Measurements from ENCODE around the gene ST6GAL1. TPM values are rescaled to one million over a fixed set of nuclear protein-coding genes. Genes with fewer than 3 reads are reported as not detected.

ST6GAL1 gene
- total and polyA plus RNA-seq, 2 experiments from 2014 or later, result 17.6 to 65.1 TPM

DNA sequence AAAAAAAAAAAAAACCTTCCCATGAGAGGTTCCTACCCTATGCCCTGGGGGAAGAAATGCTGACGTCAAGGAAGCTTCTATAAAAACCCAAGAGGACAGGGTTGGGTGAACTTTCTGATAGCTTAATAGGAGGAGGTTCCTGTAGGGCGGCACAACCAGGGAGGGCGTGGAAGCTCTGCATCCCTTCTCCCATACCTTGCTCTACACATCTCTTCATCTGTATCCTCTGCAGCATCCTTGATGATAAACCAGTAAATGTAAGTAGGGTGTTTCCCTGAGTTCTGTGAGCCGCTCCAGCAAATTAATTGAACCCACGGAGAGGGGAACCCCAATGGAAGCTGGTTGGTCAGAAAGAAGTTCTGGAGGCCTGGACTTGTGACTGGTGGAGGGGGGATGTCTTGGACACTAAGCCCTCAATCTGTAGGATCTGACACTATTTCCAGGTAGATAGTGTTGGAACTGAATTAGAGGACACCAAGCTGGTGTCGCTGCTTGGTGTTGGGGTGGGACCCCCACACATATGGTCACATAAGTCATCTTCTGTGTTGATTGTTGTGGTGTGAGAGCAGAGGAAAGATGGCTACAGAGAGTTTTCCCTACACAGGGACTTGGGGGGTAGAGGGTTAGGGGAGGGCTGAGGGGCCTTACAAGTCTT, 91.5 kb downstream of the ST6GAL1 start (continued):
- TF ChIP-seq, protein P1, sequence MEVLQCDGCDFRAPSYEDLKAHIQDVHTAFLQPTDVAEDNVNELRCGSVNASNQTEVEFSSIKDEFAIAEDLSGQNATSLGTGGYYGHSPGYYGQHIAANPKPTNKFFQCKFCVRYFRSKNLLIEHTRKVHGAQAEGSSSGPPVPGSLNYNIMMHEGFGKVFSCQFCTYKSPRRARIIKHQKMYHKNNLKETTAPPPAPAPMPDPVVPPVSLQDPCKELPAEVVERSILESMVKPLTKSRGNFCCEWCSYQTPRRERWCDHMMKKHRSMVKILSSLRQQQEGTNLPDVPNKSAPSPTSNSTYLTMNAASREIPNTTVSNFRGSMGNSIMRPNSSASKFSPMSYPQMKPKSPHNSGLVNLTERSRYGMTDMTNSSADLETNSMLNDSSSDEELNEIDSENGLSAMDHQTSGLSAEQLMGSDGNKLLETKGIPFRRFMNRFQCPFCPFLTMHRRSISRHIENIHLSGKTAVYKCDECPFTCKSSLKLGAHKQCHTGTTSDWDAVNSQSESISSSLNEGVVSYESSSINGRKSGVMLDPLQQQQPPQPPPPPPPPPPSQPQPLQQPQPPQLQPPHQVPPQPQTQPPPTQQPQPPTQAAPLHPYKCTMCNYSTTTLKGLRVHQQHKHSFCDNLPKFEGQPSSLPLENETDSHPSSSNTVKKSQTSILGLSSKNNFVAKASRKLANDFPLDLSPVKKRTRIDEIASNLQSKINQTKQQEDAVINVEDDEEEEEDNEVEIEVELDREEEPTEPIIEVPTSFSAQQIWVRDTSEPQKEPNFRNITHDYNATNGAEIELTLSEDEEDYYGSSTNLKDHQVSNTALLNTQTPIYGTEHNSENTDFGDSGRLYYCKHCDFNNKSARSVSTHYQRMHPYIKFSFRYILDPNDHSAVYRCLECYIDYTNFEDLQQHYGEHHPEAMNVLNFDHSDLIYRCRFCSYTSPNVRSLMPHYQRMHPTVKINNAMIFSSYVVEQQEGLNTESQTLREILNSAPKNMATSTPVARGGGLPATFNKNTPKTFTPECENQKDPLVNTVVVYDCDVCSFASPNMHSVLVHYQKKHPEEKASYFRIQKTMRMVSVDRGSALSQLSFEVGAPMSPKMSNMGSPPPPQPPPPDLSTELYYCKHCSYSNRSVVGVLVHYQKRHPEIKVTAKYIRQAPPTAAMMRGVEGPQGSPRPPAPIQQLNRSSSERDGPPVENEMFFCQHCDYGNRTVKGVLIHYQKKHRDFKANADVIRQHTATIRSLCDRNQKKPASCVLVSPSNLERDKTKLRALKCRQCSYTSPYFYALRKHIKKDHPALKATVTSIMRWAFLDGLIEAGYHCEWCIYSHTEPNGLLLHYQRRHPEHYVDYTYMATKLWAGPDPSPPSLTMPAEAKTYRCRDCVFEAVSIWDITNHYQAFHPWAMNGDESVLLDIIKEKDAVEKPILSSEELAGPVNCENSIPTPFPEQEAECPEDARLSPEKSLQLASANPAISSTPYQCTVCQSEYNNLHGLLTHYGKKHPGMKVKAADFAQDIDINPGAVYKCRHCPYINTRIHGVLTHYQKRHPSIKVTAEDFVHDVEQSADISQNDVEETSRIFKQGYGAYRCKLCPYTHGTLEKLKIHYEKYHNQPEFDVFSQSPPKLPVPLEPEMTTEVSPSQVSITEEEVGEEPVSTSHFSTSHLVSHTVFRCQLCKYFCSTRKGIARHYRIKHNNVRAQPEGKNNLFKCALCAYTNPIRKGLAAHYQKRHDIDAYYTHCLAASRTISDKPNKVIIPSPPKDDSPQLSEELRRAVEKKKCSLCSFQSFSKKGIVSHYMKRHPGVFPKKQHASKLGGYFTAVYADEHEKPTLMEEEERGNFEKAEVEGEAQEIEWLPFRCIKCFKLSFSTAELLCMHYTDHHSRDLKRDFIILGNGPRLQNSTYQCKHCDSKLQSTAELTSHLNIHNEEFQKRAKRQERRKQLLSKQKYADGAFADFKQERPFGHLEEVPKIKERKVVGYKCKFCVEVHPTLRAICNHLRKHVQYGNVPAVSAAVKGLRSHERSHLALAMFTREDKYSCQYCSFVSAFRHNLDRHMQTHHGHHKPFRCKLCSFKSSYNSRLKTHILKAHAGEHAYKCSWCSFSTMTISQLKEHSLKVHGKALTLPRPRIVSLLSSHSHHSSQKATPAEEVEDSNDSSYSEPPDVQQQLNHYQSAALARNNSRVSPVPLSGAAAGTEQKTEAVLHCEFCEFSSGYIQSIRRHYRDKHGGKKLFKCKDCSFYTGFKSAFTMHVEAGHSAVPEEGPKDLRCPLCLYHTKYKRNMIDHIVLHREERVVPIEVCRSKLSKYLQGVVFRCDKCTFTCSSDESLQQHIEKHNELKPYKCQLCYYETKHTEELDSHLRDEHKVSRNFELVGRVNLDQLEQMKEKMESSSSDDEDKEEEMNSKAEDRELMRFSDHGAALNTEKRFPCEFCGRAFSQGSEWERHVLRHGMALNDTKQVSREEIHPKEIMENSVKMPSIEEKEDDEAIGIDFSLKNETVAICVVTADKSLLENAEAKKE (CRISPR knock-in tag; IDR thresholded peaks at IDR 0.05), result no peak
- no peak for TF ChIP-seq ZNF114 (CRISPR knock-in tag; IDR thresholded peaks at IDR 0.05)
- TF ChIP-seq EZH2 (IDR thresholded peaks at IDR 0.05; ENCODE audit: low read depth, unreplicated experiment), result no peak
- TF ChIP-seq CREB1 (CRISPR knock-in tag; IDR thresholded peaks at IDR 0.05; ENCODE audit: low read depth), result no peak
- TF ChIP-seq STAT1 (IDR thresholded peaks at IDR 0.05; ENCODE audit: unreplicated experiment), result no peak

GRCh38 chr3:187022403-187023029, 92.2 kb downstream of the ST6GAL1 start:
- Histone ChIP-seq H3K36me3 (ENCODE audit: insufficient read depth) (peaks cover 4% of the 10 kb centered on the region; the same call in 1 of the 2 replicates), H3F3A (replicated peaks; ENCODE audit: low read depth) (no peaks in the 10 kb centered on the region), H3K79me2 (replicated peaks; ENCODE audit: insufficient read depth) (peaks cover 11% of the 10 kb centered on the region), H3K9me2 (ENCODE audit: insufficient read depth) (no peaks in the 10 kb centered on the region), H4K20me1 (replicated peaks; ENCODE audit: insufficient read depth) (peaks cover 10% of the 10 kb centered on the region), H3K4me1 (ENCODE audit: insufficient read depth) (0 out of 2 replicates have a peak, but pooled peaks cover 3% of the 10 kb centered on the region), H3K27ac (ENCODE audit: low read depth) (no peak overlapping the region), H2AFZ (no peak overlapping the region), H3K27me3 (ENCODE audit: insufficient read depth) (no peaks in the 10 kb centered on the region), H3K4me2 (no peak overlapping the region), H3K4me3 (no peak overlapping the region)
- DNase-seq (ENCODE audit: low spot score) (no peak), ATAC-seq (no peak)
- H3K36me3 Mint-ChIP-seq (ENCODE audit: low read depth), result peaks cover 18% of the 10 kb centered on the region; the same call in 2 of the 3 replicates
- H3K4me3 Mint-ChIP-seq, result no peak overlapping the region
- no peaks in the 10 kb centered on the region for H3K9me3 Mint-ChIP-seq
- no peaks in the 10 kb centered on the region for H3K27me3 Mint-ChIP-seq (ENCODE audit: insufficient read depth, low read depth, poor library complexity)
- H3K27ac Mint-ChIP-seq, result no peak overlapping the region
- H3K4me1 Mint-ChIP-seq, result peaks cover 30% of the 10 kb centered on the region
- TF ChIP-seq, protein P1 (CRISPR knock-in tag; IDR thresholded peaks at IDR 0.05), result no peak
- no peak for TF ChIP-seq EZH2 (IDR thresholded peaks at IDR 0.05; ENCODE audit: low read depth, unreplicated experiment)
- no peak for TF ChIP-seq CREB1 (CRISPR knock-in tag; IDR thresholded peaks at IDR 0.05; ENCODE audit: low read depth)
